Measurements from ENCODE around the gene NDST1.

Gene NDST1

GRCh38 chr5:150574818-150575547 is 67.1 kb downstream of the NDST1 start:
- DNase-seq: no peak

GRCh38 chr5:150575745-150576448 is 68.0 kb downstream of the NDST1 start:
- no peak for DNase-seq

GRCh38 chr5:150576449-150576949 is 68.6 kb downstream of the NDST1 start:
- no peak for DNase-seq

GRCh38 chr5:150577378-150578139 is 69.6 kb downstream of the NDST1 start:
- no peak for DNase-seq

GRCh38 chr5:150578781-150579461 is 71.0 kb downstream of the NDST1 start:
- no peak for DNase-seq

- DNase-seq: no peak
Observed at GRCh38 chr5:150579462-150580400, 71.8 kb downstream of the NDST1 start.

- no peak for DNase-seq
Observed at GRCh38 chr5:150580917-150581316, 73.0 kb downstream of the NDST1 start.

- DNase-seq: no peak
Observed at GRCh38 chr5:150582241-150583109, 74.5 kb downstream of the NDST1 start.

- DNase-seq: no peak
Observed at GRCh38 chr5:150583541-150584225, 75.8 kb downstream of the NDST1 start.

- DNase-seq: no peak
Observed at GRCh38 chr5:150584556-150585335, 76.8 kb downstream of the NDST1 start.

GRCh38 chr5:150585781-150586341 is 77.9 kb downstream of the NDST1 start:
- DNase-seq: no peak

GRCh38 chr5:150587016-150587415 is 79.1 kb downstream of the NDST1 start:
- DNase-seq: no peak

GRCh38 chr5:150587856-150588595 is 80.1 kb downstream of the NDST1 start:
- no peak for DNase-seq

GRCh38 chr5:150588596-150588890 is 80.6 kb downstream of the NDST1 start:
- DNase-seq: no peak

GRCh38 chr5:150589862-150590601 is 82.1 kb downstream of the NDST1 start:
- DNase-seq: no peak

GRCh38 chr5:150590979-150591695 is 83.2 kb downstream of the NDST1 start:
- no peak for DNase-seq

GRCh38 chr5:150593593-150593992 is 85.7 kb downstream of the NDST1 start:
- DNase-seq: no peak

All from activated CD8-positive, alpha-beta memory T cell treated with anti-CD3 and anti-CD28 coated beads for 24 hours (primary cell).